ENCODE results near the gene RNF114.
"Not testable (repeated sequence)": the region's sequence is repeated elsewhere in the genome, so short reads cannot be mapped to it uniquely, and the experiment has no call there.

Gene RNF114

DNA sequence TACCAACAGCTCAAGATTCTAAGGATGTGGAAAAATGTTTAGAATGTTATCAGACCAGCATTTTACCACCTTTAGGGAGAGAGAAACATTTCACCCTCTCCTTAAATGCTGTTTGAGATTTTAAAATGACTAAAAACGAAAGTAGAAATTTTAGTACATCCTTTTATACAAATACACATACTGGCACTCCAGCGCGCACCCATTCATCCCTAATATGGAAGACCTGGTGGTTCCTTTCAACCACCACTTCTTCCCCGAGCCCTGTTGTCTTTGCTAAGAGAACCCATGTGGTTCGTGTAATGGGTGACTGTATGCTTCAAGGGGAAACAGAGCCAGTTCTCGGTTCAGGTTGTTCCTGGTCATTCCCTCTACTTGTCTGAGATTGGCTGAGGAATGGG lies 42.1 kb upstream of the RNF114 start:
- no peak for DNase-seq (ENCODE audit: low read depth)
- no peak overlapping the region for H3K4me3 ChIP-seq (ENCODE audit: control insufficient read depth, low read depth, low read length)
- TF ChIP-seq, protein P1, sequence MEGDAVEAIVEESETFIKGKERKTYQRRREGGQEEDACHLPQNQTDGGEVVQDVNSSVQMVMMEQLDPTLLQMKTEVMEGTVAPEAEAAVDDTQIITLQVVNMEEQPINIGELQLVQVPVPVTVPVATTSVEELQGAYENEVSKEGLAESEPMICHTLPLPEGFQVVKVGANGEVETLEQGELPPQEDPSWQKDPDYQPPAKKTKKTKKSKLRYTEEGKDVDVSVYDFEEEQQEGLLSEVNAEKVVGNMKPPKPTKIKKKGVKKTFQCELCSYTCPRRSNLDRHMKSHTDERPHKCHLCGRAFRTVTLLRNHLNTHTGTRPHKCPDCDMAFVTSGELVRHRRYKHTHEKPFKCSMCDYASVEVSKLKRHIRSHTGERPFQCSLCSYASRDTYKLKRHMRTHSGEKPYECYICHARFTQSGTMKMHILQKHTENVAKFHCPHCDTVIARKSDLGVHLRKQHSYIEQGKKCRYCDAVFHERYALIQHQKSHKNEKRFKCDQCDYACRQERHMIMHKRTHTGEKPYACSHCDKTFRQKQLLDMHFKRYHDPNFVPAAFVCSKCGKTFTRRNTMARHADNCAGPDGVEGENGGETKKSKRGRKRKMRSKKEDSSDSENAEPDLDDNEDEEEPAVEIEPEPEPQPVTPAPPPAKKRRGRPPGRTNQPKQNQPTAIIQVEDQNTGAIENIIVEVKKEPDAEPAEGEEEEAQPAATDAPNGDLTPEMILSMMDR (IDR thresholded peaks at IDR 0.05; ENCODE audit: control insufficient read depth, insufficient read depth, low read depth, low read length, missing control alignments), result no peak

DNA sequence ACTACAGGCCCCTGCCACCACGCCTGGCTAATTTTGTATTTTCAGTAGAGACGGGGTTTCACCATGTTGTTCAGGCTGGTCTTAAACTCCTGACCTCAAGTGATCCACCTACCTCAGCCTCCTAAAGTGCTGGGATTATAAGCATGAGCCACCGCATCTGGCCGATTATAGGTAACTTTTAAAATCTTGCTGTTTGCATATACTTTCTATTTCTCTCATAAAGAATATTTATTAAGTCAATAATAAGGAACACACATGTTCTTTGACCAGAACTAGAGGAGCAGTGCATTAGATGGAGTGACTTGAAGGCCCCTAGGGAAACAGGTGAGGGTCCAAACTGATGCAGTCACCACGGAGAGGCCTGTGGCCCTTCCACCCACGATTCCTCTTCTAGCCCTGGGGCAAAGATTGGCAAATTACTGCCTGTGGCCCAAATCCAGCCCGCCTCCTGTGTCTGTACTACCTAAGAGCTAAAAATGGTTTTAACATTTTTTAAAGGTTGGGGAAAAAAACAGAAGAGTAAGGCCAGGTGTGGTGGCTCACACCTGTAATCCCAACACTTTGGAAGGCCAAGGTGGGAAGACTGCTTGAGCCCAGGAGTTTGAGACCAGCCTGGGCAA lies 40.6 kb upstream of the RNF114 start:
- H3K4me3 ChIP-seq (ENCODE audit: control insufficient read depth, low read depth, low read length); DNase-seq (ENCODE audit: low read depth): not testable (repeated sequence)

DNA sequence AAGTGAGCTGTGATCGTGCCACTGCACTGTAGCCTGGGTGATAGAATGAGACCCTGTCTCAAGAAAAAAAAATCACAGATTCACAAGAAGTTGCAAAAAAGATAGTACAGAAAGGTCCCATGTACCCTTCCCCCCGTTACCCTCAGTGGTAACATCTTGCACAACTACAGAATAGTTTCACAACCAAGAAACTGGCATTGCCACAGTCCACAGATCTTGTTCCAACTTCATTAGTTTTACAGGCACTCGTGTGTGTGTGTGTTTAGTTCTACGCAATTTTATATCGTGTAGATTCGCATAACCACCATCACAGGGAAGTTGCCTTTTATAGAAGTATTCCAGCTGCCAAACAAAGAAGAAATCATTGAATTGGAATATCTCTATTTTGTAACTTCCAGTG lies 40.0 kb upstream of the RNF114 start:
- no peak overlapping the region for H3K4me3 ChIP-seq (ENCODE audit: control insufficient read depth, low read depth, low read length)
- TF ChIP-seq, protein P1 (IDR thresholded peaks at IDR 0.05; ENCODE audit: control insufficient read depth, insufficient read depth, low read depth, low read length, missing control alignments), result no peak
- DNase-seq (ENCODE audit: low read depth), result no peak

DNA sequence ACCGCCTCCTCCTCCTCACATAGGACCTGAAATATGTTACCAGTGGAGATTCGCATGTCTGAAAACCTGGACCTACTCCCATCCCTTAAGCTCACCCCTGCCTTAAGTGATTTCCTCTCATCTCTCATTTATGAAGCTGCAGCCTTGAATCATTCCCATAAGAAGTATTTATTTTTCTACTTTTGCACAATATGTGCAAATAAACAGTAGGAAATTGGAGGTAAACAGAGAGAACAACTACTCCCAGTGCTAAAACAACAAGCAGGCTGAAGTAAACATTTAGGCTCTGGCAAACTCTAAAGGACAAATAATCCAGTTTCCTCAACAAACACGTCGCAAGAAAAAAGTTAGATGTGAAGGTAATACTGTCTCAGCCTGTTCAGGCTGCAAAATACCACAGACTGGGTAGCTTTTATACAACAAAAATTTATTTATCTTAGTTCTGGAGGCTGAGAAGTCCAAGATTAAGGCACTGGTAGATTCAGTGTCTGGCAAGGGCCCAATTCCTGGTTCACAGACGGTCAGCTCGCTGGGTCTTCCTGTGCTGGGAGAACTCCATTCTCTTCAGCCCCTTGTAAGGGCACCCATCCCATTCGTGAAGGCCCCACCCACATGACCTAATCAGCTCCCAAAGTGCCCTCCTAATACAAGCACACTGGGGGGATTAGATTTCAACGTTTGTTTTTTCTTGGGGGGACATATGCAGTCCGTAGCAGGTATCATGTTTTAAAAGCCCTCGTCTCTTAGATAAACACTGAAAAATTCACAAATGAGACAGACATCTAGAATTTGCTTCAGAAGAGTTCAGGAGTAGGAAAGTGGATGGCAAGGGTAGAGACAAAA lies 36.4 kb upstream of the RNF114 start:
- TF ChIP-seq, protein P1 (IDR thresholded peaks at IDR 0.05; ENCODE audit: control insufficient read depth, insufficient read depth, low read depth, low read length, missing control alignments), result no peak
- DNase-seq (ENCODE audit: low read depth), result no peak
- H3K4me3 ChIP-seq (ENCODE audit: control insufficient read depth, low read depth, low read length), result no peak overlapping the region

DNA sequence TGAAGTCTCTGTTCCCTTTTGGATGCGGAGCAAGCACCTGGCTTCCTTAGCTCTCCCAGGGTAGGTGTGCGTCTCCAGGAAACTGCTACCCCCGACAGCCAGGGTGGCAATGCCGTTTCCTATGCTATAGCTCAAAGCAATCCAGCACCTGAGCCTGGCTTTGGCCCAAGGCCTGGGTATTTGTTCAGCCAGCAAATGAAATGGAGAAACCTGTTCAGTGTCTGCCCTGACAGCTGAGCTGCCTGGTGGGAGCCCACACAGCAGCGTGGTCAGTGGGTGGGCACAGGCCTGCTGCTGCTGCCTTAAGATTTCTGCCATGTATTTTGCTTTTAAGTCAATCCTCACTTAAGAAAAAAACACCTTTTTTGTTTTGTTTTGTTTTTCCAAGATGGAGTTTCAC lies 34.6 kb upstream of the RNF114 start:
- TF ChIP-seq, protein P1 (IDR thresholded peaks at IDR 0.05; ENCODE audit: control insufficient read depth, insufficient read depth, low read depth, low read length, missing control alignments), result no peak
- DNase-seq (ENCODE audit: low read depth), result no peak
- H3K4me3 ChIP-seq (ENCODE audit: control insufficient read depth, low read depth, low read length), result no peak overlapping the region

DNA sequence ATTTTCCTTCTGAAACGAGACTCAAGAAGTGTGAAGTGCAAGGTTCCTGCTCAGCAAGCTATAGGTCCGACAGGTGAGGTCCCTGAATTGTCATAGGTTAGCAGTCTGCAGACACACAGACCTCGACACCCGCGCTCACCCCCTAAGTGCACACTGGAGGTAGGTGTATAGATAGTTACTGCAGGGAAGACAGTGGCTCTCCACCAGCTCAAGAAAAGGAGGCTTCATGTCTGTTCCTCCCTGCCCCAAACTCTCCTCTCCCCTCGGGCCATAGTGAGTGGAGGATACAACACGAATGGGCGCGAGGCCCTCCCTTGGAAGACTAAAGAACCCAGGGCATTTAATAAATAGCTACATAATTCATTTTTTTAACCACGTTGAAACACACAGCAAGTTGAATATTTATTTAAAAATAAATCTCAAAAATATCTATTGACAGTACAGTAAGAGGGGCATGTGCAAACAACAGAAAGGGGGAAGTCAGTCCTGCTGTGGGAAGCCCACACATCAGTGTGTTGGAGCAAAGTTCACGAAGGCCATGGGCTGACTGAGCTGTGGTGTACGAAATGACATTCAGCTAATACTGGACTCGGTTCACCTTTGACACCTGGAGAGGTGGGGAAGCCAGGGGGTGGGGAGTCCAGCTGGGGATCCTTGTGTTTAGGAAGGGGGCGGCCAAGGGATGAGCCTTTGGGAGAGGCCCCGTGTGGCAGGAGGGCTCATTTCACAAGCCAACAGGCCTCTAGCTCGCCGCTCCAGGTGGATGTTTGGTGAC lies 31.6 kb upstream of the RNF114 start:
- TF ChIP-seq, protein P1 (IDR thresholded peaks at IDR 0.05; ENCODE audit: control insufficient read depth, insufficient read depth, low read depth, low read length, missing control alignments), result no peak
- H3K4me3 ChIP-seq (ENCODE audit: control insufficient read depth, low read depth, low read length), result no peak overlapping the region
- DNase-seq (ENCODE audit: low read depth), result no peak

Measured in AG09309 (cell line).